Measurements from ENCODE around the gene SLCO1A2. TPM values are rescaled to one million over a fixed set of nuclear protein-coding genes. Genes with fewer than 3 reads are reported as not detected.

SLCO1A2 gene
- polyA plus RNA-seq, 1 donor (not counting 4 experiments of a cell fraction or from before 2014, with no cell fraction given): not detected

DNA sequence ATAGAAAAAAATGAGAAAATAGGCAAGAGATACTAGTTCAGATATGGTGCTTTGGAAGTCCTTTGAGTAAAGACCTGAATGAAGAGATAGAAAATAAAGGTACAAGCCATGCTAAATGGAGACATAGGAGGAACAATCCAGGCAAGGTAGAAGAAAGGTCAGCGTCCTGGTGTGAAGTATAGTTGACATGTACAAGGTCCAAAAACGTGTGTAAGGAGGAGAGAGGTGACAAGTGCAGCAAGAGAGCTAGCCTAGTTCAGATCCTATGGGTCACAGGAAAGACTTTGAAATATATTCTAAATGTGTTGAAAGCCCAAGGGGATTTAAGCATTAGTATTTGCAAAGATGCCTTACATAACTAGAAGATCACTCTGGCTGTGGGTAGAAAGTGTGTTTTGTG lies 115.5 kb downstream of the SLCO1A2 start:
- no peak for FAIRE-seq
- dilution Hi-C loops (cut with MboI; ENCODE audit: extremely low pct_ligation_motif_present, low sequenced_read_pairs): no loop called here

More for the DNA sequence above, 115.5 kb downstream of the SLCO1A2 start:
- no peak overlapping the region for H3K4me2 ChIP-seq (ENCODE audit: control insufficient read depth, extremely low read depth, insufficient read depth, low read depth, low read length)
- H3K4me1 ChIP-seq (ENCODE audit: control insufficient read depth, extremely low read depth, insufficient read depth, low read length): no peaks in the 10 kb centered on the region
- H3K79me2 ChIP-seq (ENCODE audit: control insufficient read depth, insufficient read depth, low read length): no peaks in the 10 kb centered on the region
- H3K4me3 ChIP-seq (ENCODE audit: control insufficient read depth in 2 of 3, extremely low read depth in 1 of 3, insufficient read depth in 2 of 3, low read depth in 1 of 3, low read length in 3 of 3): no peak overlapping the region
- no peak overlapping the region for H3K9ac ChIP-seq (ENCODE audit: control insufficient read depth, extremely low read depth, insufficient read depth, low read length)
- no peaks in the 10 kb centered on the region for H4K20me1 ChIP-seq (ENCODE audit: control insufficient read depth, extremely low read depth, insufficient read depth, low read length)
- H3K27ac ChIP-seq (ENCODE audit: control insufficient read depth, insufficient read depth, low read length): no peak overlapping the region
- H3K36me3 ChIP-seq (ENCODE audit: control insufficient read depth in 2 of 2, extremely low read depth in 1 of 2, insufficient read depth in 2 of 2, low read length in 2 of 2): no peaks in the 10 kb centered on the region
- H3K27me3 ChIP-seq (ENCODE audit: control insufficient read depth, extremely low read depth, insufficient read depth, low read length): no peaks in the 10 kb centered on the region
- DNase-seq (ENCODE audit: low read depth, low spot score): no peak
- H3K9me3 ChIP-seq (ENCODE audit: control insufficient read depth, low read depth, low read length): no peaks in the 10 kb centered on the region
- no peak overlapping the region for H2AFZ ChIP-seq (ENCODE audit: control insufficient read depth, low read length)
- H3K9me1 ChIP-seq (ENCODE audit: control insufficient read depth, extremely low read depth, insufficient read depth, low read length): no peaks in the 10 kb centered on the region
- TF ChIP-seq, protein P1, sequence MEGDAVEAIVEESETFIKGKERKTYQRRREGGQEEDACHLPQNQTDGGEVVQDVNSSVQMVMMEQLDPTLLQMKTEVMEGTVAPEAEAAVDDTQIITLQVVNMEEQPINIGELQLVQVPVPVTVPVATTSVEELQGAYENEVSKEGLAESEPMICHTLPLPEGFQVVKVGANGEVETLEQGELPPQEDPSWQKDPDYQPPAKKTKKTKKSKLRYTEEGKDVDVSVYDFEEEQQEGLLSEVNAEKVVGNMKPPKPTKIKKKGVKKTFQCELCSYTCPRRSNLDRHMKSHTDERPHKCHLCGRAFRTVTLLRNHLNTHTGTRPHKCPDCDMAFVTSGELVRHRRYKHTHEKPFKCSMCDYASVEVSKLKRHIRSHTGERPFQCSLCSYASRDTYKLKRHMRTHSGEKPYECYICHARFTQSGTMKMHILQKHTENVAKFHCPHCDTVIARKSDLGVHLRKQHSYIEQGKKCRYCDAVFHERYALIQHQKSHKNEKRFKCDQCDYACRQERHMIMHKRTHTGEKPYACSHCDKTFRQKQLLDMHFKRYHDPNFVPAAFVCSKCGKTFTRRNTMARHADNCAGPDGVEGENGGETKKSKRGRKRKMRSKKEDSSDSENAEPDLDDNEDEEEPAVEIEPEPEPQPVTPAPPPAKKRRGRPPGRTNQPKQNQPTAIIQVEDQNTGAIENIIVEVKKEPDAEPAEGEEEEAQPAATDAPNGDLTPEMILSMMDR (optimal IDR thresholded peaks at IDR 0.05 in 1 of 3, IDR thresholded peaks at IDR 0.05 in 1 of 3, conservative IDR thresholded peaks at IDR 0.05 in 1 of 3; ENCODE audit: extremely low read depth in 1 of 3, insufficient read depth in 2 of 3, low read length in 3 of 3): no peak
- TF ChIP-seq EZH2 (IDR thresholded peaks at IDR 0.05; ENCODE audit: low read length): no peak

Other genes starting within 250 kb of the SLCO1A2 start
- not detected in 3 replicates for gene SLCO1B1, start 203.7 kb downstream of the SLCO1A2 start, polyA plus RNA-seq
- gene IAPP, start 38.0 kb upstream of the SLCO1A2 start, polyA plus RNA-seq: not detected in 3 replicates
- 18.8 to 28.1 TPM (median 19.1 TPM) in 3 replicates for gene PYROXD1, start 102.7 kb upstream of the SLCO1A2 start, polyA plus RNA-seq
- 23.9 to 41.9 TPM (median 29.5 TPM) in 3 replicates for gene RECQL, start 166.7 kb upstream of the SLCO1A2 start, polyA plus RNA-seq
- 12.0 to 25.8 TPM (median 16.7 TPM) in 3 replicates for gene GOLT1B, start 166.9 kb upstream of the SLCO1A2 start, polyA plus RNA-seq
- 0.07 to 0.12 TPM (median 0.12 TPM) in 3 replicates for gene SPX, start 191.4 kb upstream of the SLCO1A2 start, polyA plus RNA-seq

Data from keratinocyte (primary cell).